Smooth muscle cell (in vitro differentiated cells): ENCODE measurements around the gene RPL27A. TPM values are rescaled to one million over a fixed set of nuclear protein-coding genes. Genes with fewer than 3 reads are reported as not detected.
A peak's percentile ranks its signal among the peaks of the same experiment; 100 is the strongest.

Experiments
- DNase-seq: peaks from one replicate; lab custom pipeline; 2025; ENCODE audit not compliant: unreplicated experiment; lab: John Stamatoyannopoulos, UW
- H2AFZ ChIP-seq: fragments of 200-600 bp; sonication (generic); 2 replicates; pipeline ENCODE4 v1.6.0; 2016; ENCODE audit warnings: antibody characterized with exemption, low read depth, mild to moderate bottlenecking
- H3F3A ChIP-seq: fragments of 200-600 bp; sonication (generic); 2 replicates; pipeline ENCODE4 v1.6.0; 2017; ENCODE audit warnings: antibody characterized with exemption, low read depth
- H3K27ac ChIP-seq: fragments of 200-600 bp; sonication (generic); 2 replicates; pipeline ENCODE4 v1.5.1; 2016; ENCODE audit warnings: low read depth, mild to moderate bottlenecking
- H3K27me3 ChIP-seq: fragments of 200-600 bp; sonication (generic); 2 replicates; pipeline ENCODE4 v1.6.1; 2016; ENCODE audit warnings: low read depth, mild to moderate bottlenecking
- H3K36me3 ChIP-seq: fragments of 200-600 bp; sonication (generic); 2 replicates; pipeline ENCODE4 v1.5.1; 2016; ENCODE audit warnings: low read depth
- H3K4me1 ChIP-seq: fragments of 200-600 bp; sonication (generic); 2 replicates; pipeline ENCODE4 v1.5.1; 2016; ENCODE audit warnings: low read depth
- H3K4me2 ChIP-seq: fragments of 200-600 bp; sonication (generic); 2 replicates; pipeline ENCODE4 v1.6.0; 2016; ENCODE audit warnings: mild to moderate bottlenecking
- H3K4me3 ChIP-seq: fragments of 200-600 bp; sonication (generic); 2 replicates; pipeline ENCODE4 v1.5.1; 2016; ENCODE audit warnings: mild to moderate bottlenecking
- H3K79me2 ChIP-seq: fragments of 200-600 bp; sonication (generic); 2 replicates; pipeline ENCODE4 v1.6.0; 2016; ENCODE audit warnings: low read depth, mild to moderate bottlenecking
- H3K9ac ChIP-seq: fragments of 200-600 bp; sonication (generic); 2 replicates; pipeline ENCODE4 v1.6.0; 2016; ENCODE audit warnings: low read depth
- H3K9me3 ChIP-seq: fragments of 200-600 bp; sonication (generic); replicated peaks from 2 replicates; pipeline ENCODE4 v1.5.1; 2016; ENCODE audit warnings: low read depth
- H4K20me1 ChIP-seq: fragments of 200-600 bp; sonication (generic); 2 replicates; pipeline ENCODE4 v1.6.0; 2016; ENCODE audit warnings: low read depth
- WGBS: methylation state at CpG from one replicate; pipeline ENCODE4 v1.1.7; 2016; ENCODE audit warnings: low lambda C conversion rate; 5-methylcytosine and 5-hydroxymethylcytosine counted together
- polyA plus RNA-seq: library from polyadenylated mRNA; unstranded; fragments of >200 nt; fragmentation: Nextera tagmentation; extraction: Ambion mirVana; gene quantifications from 2 replicates; pipeline ENCODE4 v1.2.1, GENCODE V29; 2016
- total RNA-seq: library from RNA; depleted of rRNA; stranded (reverse); fragments of >200 nt; gene quantifications from 2 replicates; pipeline ENCODE4 v1.2.3, GENCODE V29; 2014
- TF ChIP-seq, protein P1 (sequence below): fragments of 200-600 bp; sonication (generic); IDR thresholded peaks from 2 replicates; pipeline ENCODE4 v1.5.1; 2017; ENCODE audit warnings: borderline replicate concordance, mild to moderate bottlenecking, antibody characterized with exemption; ENCODE audit not compliant: insufficient read depth, poor library complexity, severe bottlenecking

The RPL27A gene
- total and polyA plus RNA-seq, 2 experiments from 2014 or later = 817 to 1,140 TPM

DNA sequence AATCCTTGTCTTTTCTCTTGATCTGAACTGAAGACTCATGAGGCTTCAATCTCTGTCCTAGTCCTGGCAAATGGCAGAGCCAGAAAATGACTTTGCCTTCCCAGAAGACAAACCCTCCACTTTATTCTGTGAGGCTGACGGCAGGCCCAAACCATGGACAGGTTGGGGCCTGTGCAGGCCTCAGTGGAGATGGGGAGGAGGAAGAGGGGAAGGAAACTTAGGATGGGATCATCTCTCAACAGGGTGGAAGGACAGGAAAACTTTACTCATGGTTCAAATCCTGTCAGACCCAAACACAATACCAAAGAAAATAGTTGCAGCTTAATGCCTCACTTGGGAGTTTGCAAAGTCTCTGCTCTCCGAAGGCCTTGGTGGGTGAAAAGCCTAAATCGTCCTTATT is 9.8 kb downstream of the RPL27A start:
- no peaks in the 10 kb centered on the region for H3K9me3 ChIP-seq
- no peaks in the 10 kb centered on the region for H3K79me2 ChIP-seq
- peaks cover 60% of the 10 kb centered on the region for H3F3A ChIP-seq
- H2AFZ ChIP-seq = no peak overlapping the region
- H3K4me2 ChIP-seq = no peak overlapping the region
- H3K27ac ChIP-seq = peak overlapping the region; percentile 57
- peaks cover 22% of the 10 kb centered on the region for H3K4me1 ChIP-seq
- H3K36me3 ChIP-seq = peaks cover 13% of the 10 kb centered on the region
- H3K9ac ChIP-seq = no peak overlapping the region
- DNase-seq = no peak
- no peaks in the 10 kb centered on the region for H3K27me3 ChIP-seq
- H4K20me1 ChIP-seq = peaks cover 56% of the 10 kb centered on the region
- WGBS = 80% methylated on average over 3 of the region's 3 CpGs
- H3K4me3 ChIP-seq = no peak overlapping the region
- TF ChIP-seq, protein P1, sequence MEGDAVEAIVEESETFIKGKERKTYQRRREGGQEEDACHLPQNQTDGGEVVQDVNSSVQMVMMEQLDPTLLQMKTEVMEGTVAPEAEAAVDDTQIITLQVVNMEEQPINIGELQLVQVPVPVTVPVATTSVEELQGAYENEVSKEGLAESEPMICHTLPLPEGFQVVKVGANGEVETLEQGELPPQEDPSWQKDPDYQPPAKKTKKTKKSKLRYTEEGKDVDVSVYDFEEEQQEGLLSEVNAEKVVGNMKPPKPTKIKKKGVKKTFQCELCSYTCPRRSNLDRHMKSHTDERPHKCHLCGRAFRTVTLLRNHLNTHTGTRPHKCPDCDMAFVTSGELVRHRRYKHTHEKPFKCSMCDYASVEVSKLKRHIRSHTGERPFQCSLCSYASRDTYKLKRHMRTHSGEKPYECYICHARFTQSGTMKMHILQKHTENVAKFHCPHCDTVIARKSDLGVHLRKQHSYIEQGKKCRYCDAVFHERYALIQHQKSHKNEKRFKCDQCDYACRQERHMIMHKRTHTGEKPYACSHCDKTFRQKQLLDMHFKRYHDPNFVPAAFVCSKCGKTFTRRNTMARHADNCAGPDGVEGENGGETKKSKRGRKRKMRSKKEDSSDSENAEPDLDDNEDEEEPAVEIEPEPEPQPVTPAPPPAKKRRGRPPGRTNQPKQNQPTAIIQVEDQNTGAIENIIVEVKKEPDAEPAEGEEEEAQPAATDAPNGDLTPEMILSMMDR = no peak

DNA sequence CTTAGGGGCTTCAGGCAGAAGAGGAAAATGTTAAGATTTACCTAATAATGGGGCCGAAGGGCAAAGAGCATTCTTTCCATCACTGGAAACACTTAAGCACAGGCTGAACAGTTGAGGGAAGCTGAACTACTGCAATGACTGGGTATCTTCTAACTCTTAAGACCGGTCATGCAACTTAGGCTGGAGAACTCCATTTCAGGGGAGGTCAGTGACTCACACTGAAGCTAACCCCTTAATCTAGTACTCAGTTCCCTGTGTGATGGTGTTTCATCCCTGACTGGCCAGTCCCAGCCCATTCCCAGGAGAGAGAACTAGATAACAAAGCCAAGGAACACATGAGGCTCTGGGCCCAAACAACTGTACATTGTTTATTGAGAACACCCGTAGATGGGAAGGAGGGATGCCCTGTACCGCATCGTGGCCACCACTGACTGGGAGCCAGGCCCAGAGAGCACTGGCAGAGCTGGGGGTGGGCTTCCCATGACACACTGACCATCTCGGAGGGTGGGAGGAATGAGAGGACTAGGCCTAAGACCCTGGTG is 10.5 kb downstream of the RPL27A start:
- Histone ChIP-seq H3K27me3 (no peaks in the 10 kb centered on the region), H3K9ac (no peak overlapping the region), H3K4me3 (no peak overlapping the region), H3K4me2 (no peak overlapping the region), H3F3A (peaks cover 59% of the 10 kb centered on the region), H2AFZ (no peak overlapping the region), H3K9me3 (no peaks in the 10 kb centered on the region), H3K36me3 (peaks cover 13% of the 10 kb centered on the region), H3K4me1 (peaks cover 17% of the 10 kb centered on the region), H3K79me2 (no peaks in the 10 kb centered on the region), H4K20me1 (peaks cover 60% of the 10 kb centered on the region), H3K27ac (peak overlapping the region; percentile 57)
- TF ChIP-seq, protein P1 = no peak
- WGBS = 88% methylated on average over 6 of the region's 6 CpGs
- no peak for DNase-seq

DNA sequence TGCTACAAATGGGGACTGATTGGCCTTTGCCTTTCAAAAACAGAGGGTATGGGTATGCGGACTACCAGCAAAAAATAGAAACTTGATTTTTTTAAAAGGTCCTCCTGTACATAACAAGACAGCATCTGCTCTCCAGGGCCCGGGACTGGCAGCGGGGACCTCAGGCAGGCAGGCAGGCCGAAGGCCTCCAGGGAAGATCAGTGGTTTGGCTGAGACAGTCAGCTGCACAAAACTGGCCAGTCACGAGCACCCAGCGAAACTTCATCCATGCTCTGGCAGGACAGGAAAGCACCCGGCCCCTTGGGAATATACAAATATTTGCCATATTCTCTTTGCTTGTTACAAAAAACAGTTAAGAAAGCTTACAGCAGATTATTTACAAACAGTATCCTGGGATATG is 11.0 kb downstream of the RPL27A start:
- Histone ChIP-seq H3K27me3 (no peaks in the 10 kb centered on the region), H3K79me2 (no peaks in the 10 kb centered on the region), H3K27ac (peak overlapping the region; percentile 57), H3K4me1 (peaks cover 13% of the 10 kb centered on the region), H4K20me1 (peaks cover 65% of the 10 kb centered on the region), H3F3A (peaks cover 59% of the 10 kb centered on the region), H3K4me3 (no peak overlapping the region), H2AFZ (no peak overlapping the region), H3K4me2 (no peak overlapping the region), H3K36me3 (peaks cover 13% of the 10 kb centered on the region), H3K9ac (no peak overlapping the region), H3K9me3 (no peaks in the 10 kb centered on the region)
- TF ChIP-seq, protein P1 = no peak
- 97% methylated on average over 7 of the region's 7 CpGs for WGBS
- no peak for DNase-seq

DNA sequence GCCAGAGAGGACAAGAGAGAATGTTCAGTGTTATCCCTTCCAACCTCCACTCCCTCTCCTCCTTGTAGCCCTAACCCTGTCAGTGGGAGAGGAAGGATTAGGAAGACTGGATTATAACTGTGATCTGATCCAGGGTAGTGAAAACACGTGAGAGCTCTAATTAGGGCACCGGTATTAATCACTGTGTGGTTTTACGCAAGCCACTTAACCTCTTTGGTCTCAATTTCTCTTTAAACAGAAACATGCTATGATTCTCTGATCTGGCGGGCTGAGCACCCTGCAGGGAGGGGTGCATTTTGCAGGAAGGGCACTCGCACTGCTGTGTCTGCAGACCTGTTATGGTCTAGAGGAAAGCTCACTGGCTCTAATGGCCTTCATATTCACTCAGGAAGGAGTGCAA is 11.5 kb downstream of the RPL27A start:
- Histone ChIP-seq H3K9me3 (no peaks in the 10 kb centered on the region), H3K27ac (peak overlapping the region; percentile 57), H3K9ac (no peak overlapping the region), H3K4me1 (peaks cover 15% of the 10 kb centered on the region), H3K4me3 (no peak overlapping the region), H3K27me3 (no peaks in the 10 kb centered on the region), H3K36me3 (peaks cover 13% of the 10 kb centered on the region), H3K79me2 (no peaks in the 10 kb centered on the region), H3K4me2 (no peak overlapping the region), H2AFZ (no peak overlapping the region), H3F3A (peaks cover 54% of the 10 kb centered on the region), H4K20me1 (peaks cover 71% of the 10 kb centered on the region)
- WGBS = 54% methylated on average over 5 of the region's 5 CpGs
- TF ChIP-seq, protein P1 = no peak
- DNase-seq = no peak
